ENCODE results near the gene IPO7.

DNA sequence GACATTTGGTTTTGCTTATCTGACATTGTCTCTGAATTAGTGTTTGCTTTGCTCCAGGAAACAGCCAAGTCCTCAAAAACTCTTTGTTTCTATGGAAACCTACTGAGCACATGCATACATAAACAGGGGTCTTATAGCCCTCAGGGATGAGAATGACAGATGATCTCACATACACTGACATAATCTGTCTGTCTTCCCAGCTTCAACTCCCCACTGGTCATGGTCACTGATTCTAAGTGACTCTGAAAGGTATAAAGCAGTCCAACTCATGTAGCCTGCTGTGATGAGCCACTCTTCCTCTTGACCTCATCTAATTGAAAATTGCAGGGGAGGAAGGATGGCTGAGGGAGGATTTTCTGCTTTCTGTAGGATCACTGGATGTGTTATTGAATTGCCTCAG lies 89.0 kb downstream of the IPO7 start:
- TF ChIP-seq, protein P1, sequence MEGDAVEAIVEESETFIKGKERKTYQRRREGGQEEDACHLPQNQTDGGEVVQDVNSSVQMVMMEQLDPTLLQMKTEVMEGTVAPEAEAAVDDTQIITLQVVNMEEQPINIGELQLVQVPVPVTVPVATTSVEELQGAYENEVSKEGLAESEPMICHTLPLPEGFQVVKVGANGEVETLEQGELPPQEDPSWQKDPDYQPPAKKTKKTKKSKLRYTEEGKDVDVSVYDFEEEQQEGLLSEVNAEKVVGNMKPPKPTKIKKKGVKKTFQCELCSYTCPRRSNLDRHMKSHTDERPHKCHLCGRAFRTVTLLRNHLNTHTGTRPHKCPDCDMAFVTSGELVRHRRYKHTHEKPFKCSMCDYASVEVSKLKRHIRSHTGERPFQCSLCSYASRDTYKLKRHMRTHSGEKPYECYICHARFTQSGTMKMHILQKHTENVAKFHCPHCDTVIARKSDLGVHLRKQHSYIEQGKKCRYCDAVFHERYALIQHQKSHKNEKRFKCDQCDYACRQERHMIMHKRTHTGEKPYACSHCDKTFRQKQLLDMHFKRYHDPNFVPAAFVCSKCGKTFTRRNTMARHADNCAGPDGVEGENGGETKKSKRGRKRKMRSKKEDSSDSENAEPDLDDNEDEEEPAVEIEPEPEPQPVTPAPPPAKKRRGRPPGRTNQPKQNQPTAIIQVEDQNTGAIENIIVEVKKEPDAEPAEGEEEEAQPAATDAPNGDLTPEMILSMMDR (IDR thresholded peaks at IDR 0.05 in 4 of 5, conservative IDR thresholded peaks at IDR 0.05 in 1 of 5): no peak
- TF ChIP-seq POLR2A (IDR thresholded peaks at IDR 0.05): no peak

All from gastrocnemius medialis (tissue), 4 donors.